Keratinocyte (primary cell): ENCODE data around the gene METTL26.

ENCODE experiments used
- EZH2 ChIP-seq: IDR thresholded peaks from one replicate; pipeline ENCODE4 v1.6.1; 2012; ENCODE audit warnings: inconsistent platforms, mild to moderate bottlenecking, low read length, moderate library complexity
- TF ChIP-seq, protein P1 (sequence below), 3 experiments: IDR thresholded peaks in 1 of 3; conservative IDR thresholded peaks in 1 of 3; optimal IDR thresholded peaks in 1 of 3; 2 replicates in 2 of 3; 3 replicates in 1 of 3; pipeline versions ENCODE3 to v1.5.1; 2011; ENCODE audit warnings: low read length in 3 of 3, mild to moderate bottlenecking in 3 of 3, moderate library complexity in 2 of 3, control low read depth in 1 of 3, inconsistent platforms in 1 of 3; ENCODE audit not compliant: insufficient read depth in 2 of 3; ENCODE audit errors: extremely low read depth in 1 of 3

DNA sequence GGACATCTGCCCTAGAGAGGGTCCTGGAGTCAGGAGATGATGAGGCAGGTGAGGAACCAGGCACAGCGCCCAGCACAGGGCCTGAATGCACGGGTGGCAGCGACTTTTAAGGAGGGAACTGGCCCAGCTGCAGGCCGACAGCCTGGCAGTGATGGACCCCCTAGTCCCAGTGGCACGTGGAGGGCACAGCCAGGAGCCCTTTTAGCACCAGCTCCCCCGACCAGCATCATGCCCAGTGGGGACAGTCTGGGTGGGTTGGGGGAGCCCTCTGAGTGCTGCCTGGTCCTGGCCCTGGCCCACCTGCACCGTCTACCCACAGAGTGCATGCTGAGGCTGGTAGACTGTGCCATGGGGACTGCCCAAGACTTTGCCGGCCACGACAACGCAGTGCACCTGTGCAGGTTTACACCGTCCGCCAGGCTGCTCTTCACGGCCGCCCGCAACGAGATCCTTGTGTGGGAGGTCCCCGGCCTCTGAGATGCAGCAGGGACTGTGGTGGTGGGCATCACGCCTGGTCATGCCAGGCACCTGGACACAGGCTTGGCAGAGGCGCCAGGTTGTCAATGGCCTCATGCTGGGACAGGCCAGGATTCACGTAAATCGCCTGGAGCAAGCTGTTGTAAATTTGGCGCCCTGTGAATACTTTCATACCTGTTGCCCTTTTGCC is 31.1 kb upstream of the METTL26 start:
- TF ChIP-seq, protein P1, sequence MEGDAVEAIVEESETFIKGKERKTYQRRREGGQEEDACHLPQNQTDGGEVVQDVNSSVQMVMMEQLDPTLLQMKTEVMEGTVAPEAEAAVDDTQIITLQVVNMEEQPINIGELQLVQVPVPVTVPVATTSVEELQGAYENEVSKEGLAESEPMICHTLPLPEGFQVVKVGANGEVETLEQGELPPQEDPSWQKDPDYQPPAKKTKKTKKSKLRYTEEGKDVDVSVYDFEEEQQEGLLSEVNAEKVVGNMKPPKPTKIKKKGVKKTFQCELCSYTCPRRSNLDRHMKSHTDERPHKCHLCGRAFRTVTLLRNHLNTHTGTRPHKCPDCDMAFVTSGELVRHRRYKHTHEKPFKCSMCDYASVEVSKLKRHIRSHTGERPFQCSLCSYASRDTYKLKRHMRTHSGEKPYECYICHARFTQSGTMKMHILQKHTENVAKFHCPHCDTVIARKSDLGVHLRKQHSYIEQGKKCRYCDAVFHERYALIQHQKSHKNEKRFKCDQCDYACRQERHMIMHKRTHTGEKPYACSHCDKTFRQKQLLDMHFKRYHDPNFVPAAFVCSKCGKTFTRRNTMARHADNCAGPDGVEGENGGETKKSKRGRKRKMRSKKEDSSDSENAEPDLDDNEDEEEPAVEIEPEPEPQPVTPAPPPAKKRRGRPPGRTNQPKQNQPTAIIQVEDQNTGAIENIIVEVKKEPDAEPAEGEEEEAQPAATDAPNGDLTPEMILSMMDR (optimal IDR thresholded peaks at IDR 0.05 in 1 of 3, IDR thresholded peaks at IDR 0.05 in 1 of 3, conservative IDR thresholded peaks at IDR 0.05 in 1 of 3; ENCODE audit: extremely low read depth in 1 of 3, insufficient read depth in 2 of 3, low read length in 3 of 3): no peak
- no peak for TF ChIP-seq EZH2
